NCI-H748 (cell line): ENCODE results near the gene SYT1.
A peak's percentile ranks its signal among the peaks of the same experiment; 100 is the strongest.
"Not testable (repeated sequence)": the region's sequence is repeated elsewhere in the genome, so short reads cannot be mapped to it uniquely, and the experiment has no call there.

Experiments
- DNase-seq: peaks from one replicate; lab custom pipeline; 2025; ENCODE audit not compliant: unreplicated experiment; lab: John Stamatoyannopoulos, UW

SYT1 gene

GRCh38 chr12:79424109-79424721 is 559.6 kb downstream of the SYT1 start:
- DNase-seq: peak; percentile 47

- no peak for DNase-seq
Measured at GRCh38 chr12:79426121-79426520, 561.5 kb downstream of the SYT1 start.

- not testable (repeated sequence) for DNase-seq
Measured at GRCh38 chr12:79426744-79427143, 562.2 kb downstream of the SYT1 start.

- DNase-seq: no peak
Measured at GRCh38 chr12:79433465-79434072, 569.0 kb downstream of the SYT1 start.

- DNase-seq: no peak
Measured at GRCh38 chr12:79434561-79434960, 570.0 kb downstream of the SYT1 start.

- no peak for DNase-seq
Measured at GRCh38 chr12:79435742-79436141, 571.2 kb downstream of the SYT1 start.

GRCh38 chr12:79438480-79439174 is 574.1 kb downstream of the SYT1 start:
- DNase-seq: no peak

- DNase-seq: no peak
Measured at GRCh38 chr12:79439175-79439825, 574.7 kb downstream of the SYT1 start.

- no peak for DNase-seq
Measured at GRCh38 chr12:79441534-79441933, 577.0 kb downstream of the SYT1 start.

GRCh38 chr12:79442396-79442795 is 577.8 kb downstream of the SYT1 start:
- DNase-seq: no peak

- no peak for DNase-seq
Measured at GRCh38 chr12:79444089-79444488, 579.5 kb downstream of the SYT1 start.

- no peak for DNase-seq
Measured at GRCh38 chr12:79448816-79449215, 584.2 kb downstream of the SYT1 start.

GRCh38 chr12:79451365-79451764 is 586.8 kb downstream of the SYT1 start:
- DNase-seq: no peak

- DNase-seq: no peak
Measured at GRCh38 chr12:79451978-79452377, 587.4 kb downstream of the SYT1 start.

- DNase-seq: no peak
Measured at GRCh38 chr12:79452906-79453305, 588.3 kb downstream of the SYT1 start.

- no peak for DNase-seq
Measured at GRCh38 chr12:79453820-79454219, 589.2 kb downstream of the SYT1 start.

- no peak for DNase-seq
Measured at GRCh38 chr12:79454338-79454843, 589.8 kb downstream of the SYT1 start.

GRCh38 chr12:79455286-79455685 is 590.7 kb downstream of the SYT1 start:
- DNase-seq: no peak

GRCh38 chr12:79482323-79482722 is 617.7 kb downstream of the SYT1 start:
- DNase-seq: no peak

- no peak for DNase-seq
Measured at GRCh38 chr12:79482921-79483320, 618.3 kb downstream of the SYT1 start.

GRCh38 chr12:79486154-79486553 is 621.6 kb downstream of the SYT1 start:
- no peak for DNase-seq
